GM12873 (cell line): ENCODE results near the gene MAD1L1.

Experiments
- TF ChIP-seq, protein P1 (sequence below): IDR thresholded peaks from 2 replicates; pipeline ENCODE4 v1.5.1; 2012; ENCODE audit warnings: low read depth, mild to moderate bottlenecking, moderate library complexity, low read length, control low read depth; ENCODE audit not compliant: insufficient read depth; ENCODE audit errors: missing control alignments

The MAD1L1 gene

DNA sequence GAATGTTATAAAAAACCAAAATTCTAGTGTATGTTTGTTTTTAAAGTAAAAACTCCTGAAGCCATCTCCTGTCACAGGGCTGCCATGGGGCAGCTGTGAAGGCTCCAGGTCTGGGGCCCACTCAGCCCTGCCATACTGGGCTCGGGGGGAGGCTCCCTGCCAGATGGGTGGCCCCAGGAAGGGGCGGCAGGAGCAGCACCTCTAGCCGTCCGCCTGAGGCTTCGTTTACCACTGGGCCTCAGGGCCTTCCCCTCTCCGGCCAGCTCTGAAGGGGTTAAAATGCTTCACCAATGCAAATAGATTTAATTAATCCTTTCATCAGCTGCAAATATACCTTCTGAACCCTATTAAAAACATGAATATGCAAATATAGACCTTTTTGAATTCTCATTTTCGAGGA is 423.7 kb downstream of the MAD1L1 start:
- TF ChIP-seq, protein P1, sequence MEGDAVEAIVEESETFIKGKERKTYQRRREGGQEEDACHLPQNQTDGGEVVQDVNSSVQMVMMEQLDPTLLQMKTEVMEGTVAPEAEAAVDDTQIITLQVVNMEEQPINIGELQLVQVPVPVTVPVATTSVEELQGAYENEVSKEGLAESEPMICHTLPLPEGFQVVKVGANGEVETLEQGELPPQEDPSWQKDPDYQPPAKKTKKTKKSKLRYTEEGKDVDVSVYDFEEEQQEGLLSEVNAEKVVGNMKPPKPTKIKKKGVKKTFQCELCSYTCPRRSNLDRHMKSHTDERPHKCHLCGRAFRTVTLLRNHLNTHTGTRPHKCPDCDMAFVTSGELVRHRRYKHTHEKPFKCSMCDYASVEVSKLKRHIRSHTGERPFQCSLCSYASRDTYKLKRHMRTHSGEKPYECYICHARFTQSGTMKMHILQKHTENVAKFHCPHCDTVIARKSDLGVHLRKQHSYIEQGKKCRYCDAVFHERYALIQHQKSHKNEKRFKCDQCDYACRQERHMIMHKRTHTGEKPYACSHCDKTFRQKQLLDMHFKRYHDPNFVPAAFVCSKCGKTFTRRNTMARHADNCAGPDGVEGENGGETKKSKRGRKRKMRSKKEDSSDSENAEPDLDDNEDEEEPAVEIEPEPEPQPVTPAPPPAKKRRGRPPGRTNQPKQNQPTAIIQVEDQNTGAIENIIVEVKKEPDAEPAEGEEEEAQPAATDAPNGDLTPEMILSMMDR: no peak

DNA sequence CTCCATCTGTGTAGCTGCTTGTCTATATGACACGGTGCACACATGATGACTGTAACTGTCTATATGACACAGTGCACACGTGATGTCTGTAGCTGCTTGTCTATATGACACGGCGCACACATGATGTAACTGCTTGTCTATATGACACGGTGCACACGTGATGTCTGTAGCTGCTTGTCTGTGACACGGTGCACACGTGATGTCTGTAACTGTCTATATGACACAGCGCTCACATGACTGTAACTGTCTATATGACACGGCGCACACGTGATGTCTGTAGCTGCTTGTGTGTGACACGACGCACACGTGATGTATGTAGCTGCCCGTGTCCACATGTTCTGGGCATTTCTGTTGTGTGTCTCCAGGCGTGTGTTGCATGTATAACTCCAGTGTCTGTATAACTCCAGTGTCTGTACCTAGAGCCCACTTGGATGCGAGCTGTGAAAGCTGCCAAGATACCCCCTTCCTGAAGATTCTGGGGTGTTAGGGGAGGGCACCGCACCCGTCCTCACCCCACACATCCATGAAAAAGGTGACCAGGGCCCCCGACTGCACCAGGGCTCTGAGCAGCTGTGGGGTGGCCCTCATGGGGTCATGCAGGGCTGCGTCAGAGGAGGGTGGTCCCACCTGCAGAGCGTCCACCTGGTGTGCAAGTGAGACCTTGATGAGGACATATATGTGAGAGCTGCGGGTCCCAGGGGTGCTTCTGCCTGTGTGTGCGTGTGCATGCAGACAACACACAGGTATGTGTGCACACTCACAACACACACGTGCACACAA is 424.7 kb downstream of the MAD1L1 start:
- TF ChIP-seq, protein P1: no peak

DNA sequence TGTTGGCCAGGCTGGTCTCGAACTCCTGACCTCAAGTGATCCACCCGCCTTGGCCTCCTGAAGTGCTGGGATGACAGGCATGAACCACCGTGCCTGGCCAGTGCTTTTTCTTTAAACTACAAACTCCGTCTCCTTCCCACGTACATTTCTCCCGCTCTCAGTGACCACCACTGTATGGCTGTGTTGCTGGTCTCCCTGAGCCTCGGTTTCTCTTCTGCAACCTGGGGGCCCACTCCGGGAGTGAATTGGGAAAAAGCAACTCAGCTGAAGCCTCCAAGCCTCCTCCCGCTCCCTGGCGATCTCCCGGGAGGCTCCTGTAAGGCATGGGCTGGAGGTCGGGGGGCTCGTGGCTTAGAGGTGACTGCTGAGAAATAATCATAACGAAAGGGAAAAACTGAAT is 426.4 kb downstream of the MAD1L1 start:
- TF ChIP-seq, protein P1: no peak

DNA sequence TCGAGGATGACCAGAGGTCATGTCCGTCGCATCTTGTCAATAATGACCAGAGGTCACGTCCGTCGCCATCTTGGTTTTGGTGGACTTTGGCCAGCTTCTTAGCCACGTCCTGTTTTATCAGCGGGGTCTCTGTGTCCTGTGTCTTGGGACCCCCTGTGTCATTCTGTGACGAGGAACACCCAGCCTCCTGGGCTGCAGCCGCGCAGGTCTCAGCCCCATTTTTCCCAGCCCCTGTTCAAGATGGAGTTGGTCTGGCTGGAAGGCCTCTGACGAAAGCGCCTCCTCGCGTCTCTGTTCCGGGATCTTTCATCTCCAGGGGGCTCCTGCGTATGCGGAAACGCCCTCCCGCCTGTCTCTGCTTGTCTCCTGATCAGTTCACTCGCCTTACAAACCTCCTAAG is 428.4 kb downstream of the MAD1L1 start:
- TF ChIP-seq, protein P1: no peak

DNA sequence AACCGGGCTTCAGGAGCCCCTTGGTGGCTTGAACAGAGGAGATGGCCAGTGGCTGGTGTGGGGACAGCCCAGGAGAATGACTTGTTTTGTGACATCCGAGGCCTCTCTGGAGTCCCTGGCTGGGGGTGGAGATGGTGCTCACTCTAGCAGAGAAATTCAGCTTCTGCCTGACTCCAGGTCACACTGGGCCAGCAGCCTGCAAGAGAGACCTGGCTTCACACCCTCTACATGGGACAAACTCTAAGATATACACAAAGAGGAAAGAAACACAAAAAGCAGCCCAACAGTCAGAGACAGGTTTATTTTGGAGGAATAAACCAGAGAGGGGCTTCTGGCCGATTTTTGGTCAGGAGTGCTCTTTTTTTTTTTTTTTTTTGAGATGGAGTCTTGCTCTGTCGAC is 429.8 kb downstream of the MAD1L1 start:
- TF ChIP-seq, protein P1: no peak

DNA sequence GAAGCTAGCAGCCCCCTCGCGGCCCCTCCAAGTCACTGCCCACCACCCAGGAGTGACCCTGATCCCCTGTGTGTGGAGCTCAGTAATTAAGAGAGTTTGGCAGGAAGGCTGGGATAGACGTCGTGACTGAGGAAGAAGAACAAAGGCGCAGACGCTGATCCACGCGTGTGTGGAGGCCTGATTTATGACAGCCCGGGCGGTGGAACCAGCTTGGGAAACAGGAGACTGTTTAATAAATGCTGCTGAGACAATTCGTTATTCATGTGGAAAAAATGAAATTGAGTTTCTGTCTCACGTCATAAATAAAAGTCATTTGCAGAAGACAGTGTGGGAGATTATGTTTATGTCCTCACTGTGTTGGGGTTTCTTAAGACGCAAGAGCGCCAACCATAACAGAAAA is 431.8 kb downstream of the MAD1L1 start:
- TF ChIP-seq, protein P1: no peak

DNA sequence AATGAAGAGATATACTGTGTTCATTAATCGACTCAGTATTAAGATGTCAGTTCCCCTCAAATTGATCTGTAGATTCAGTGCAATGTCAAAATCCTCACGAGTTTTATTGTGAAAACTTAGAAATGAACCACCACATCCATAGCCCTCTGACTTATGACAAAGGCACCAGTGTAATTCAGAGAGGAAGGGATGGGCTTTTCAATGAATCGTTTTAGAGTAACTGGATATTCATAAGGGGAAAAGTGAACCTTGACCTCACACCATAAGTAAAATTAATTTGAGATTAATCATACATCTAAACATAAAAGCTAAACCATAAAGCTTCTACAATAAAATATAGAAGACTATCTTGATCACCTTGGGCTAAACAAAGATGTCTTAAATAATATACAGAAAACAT is 434.6 kb downstream of the MAD1L1 start:
- TF ChIP-seq, protein P1: no peak
